Bronchial epithelial cell (primary cell): ENCODE results near the gene STING1. TPM values are rescaled to one million over a fixed set of nuclear protein-coding genes. Genes with fewer than 3 reads are reported as not detected.

Source experiments
- DNase-seq: peaks from one replicate; pipeline ENCODE4 v3.0.0-alpha.2; 2010; ENCODE audit warnings: low read depth
- FAIRE-seq: peaks from 2 replicates; lab custom pipeline; 2011; peaks lifted over from hg19 to GRCh38; lab: Jason Lieb, UNC
- H3K27me3 ChIP-seq: 2 replicates; pipeline ENCODE4 v1.5.1; 2011; ENCODE audit warnings: low read length; ENCODE audit not compliant: control insufficient read depth, insufficient read depth
- H3K36me3 ChIP-seq: 2 replicates; pipeline ENCODE4 v1.5.1; 2011; ENCODE audit warnings: low read length; ENCODE audit not compliant: control insufficient read depth, insufficient read depth
- H3K4me3 ChIP-seq: 2 replicates; pipeline ENCODE4 v1.5.1; 2011; ENCODE audit warnings: mild to moderate bottlenecking, low read depth, low read length, control low read depth
- total RNA-seq: library from RNA; depleted of rRNA; stranded (reverse); fragments of >200 nt; gene quantifications from 2 replicates; pipeline ENCODE4 v1.2.1, GENCODE V29; 2014
- TF ChIP-seq, protein P1 (sequence below): IDR thresholded peaks from 2 replicates; pipeline ENCODE4 v1.5.1; 2011; ENCODE audit warnings: mild to moderate bottlenecking, moderate library complexity, low read length, control low read depth, inconsistent platforms; ENCODE audit not compliant: insufficient read depth, severe bottlenecking

Gene STING1
- total RNA-seq, 1 donor from 2014 or later: 2.9 TPM

DNA sequence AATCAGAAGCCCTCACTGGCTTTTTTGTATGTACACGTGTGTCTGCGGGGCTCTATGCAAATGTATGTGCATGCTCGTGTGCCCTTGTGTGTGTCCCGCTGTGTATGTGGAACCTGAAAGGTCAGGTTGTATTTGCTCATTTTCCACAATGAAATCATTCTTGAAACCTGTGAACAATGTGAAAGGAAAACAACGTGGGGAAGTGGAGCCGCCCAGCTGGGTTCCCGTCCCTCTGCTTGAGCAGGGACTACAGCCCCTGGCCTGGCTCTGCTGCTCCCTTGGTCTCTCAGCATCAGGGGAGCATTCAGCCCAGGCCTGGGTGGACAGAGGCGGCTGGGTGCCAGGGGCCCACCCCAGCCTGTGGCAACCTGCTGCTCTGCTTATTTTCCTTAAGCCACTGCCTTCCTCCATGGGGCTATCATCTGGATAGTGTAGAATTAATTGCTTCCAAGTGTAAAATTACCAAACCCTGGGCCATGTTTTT, 23.1 kb downstream of the STING1 start:
- peak; percentile 41 for DNase-seq
- TF ChIP-seq, protein P1, sequence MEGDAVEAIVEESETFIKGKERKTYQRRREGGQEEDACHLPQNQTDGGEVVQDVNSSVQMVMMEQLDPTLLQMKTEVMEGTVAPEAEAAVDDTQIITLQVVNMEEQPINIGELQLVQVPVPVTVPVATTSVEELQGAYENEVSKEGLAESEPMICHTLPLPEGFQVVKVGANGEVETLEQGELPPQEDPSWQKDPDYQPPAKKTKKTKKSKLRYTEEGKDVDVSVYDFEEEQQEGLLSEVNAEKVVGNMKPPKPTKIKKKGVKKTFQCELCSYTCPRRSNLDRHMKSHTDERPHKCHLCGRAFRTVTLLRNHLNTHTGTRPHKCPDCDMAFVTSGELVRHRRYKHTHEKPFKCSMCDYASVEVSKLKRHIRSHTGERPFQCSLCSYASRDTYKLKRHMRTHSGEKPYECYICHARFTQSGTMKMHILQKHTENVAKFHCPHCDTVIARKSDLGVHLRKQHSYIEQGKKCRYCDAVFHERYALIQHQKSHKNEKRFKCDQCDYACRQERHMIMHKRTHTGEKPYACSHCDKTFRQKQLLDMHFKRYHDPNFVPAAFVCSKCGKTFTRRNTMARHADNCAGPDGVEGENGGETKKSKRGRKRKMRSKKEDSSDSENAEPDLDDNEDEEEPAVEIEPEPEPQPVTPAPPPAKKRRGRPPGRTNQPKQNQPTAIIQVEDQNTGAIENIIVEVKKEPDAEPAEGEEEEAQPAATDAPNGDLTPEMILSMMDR: no peak
- FAIRE-seq: no peak
- Histone ChIP-seq H3K4me3 (no peak overlapping the region), H3K27me3 (no peaks in the 10 kb centered on the region), H3K36me3 (no peaks in the 10 kb centered on the region)

DNA sequence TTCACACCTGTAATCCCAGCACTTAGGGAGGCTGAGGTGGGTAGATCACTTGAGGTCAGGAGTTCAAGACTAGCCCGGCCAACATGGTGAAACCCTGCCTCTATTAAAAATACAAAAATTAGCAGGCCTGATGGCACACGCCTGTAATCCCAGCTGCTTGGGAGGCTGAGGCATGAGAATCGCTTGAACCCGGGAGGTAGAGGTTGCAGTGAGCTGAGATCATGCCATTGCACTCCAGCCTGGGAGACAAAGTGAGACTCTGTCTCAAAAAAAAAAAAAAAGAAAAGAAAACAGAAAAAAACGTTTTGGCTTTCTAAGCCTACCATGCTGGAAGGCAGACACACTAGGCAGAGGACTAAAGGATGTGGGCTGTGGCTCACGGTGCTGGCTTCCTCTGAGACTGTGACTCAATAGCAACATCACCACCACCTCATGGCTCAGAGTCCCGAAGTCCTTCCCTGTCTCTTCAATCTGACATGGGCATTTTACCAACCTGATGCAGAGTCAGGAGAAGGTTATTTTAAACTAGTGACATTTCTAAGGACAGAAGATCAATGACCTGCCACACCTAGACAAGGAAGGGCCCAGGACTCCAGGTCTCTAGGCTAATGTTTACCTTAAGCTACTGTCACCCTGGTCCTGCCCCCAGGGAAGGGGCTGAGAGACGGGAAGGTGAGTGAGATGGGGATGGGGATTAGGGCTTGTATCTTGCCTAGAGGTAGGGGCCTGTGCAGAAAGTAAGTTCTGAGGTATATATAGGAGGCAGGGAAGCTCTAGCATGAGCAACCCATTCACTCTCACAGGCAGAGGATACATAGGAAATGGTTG, 23.8 kb downstream of the STING1 start:
- Histone ChIP-seq H3K27me3 (no peaks in the 10 kb centered on the region), H3K4me3 (no peak overlapping the region), H3K36me3 (no peaks in the 10 kb centered on the region)
- TF ChIP-seq, protein P1: no peak
- no peak for FAIRE-seq
- peak; percentile 89 for DNase-seq

DNA sequence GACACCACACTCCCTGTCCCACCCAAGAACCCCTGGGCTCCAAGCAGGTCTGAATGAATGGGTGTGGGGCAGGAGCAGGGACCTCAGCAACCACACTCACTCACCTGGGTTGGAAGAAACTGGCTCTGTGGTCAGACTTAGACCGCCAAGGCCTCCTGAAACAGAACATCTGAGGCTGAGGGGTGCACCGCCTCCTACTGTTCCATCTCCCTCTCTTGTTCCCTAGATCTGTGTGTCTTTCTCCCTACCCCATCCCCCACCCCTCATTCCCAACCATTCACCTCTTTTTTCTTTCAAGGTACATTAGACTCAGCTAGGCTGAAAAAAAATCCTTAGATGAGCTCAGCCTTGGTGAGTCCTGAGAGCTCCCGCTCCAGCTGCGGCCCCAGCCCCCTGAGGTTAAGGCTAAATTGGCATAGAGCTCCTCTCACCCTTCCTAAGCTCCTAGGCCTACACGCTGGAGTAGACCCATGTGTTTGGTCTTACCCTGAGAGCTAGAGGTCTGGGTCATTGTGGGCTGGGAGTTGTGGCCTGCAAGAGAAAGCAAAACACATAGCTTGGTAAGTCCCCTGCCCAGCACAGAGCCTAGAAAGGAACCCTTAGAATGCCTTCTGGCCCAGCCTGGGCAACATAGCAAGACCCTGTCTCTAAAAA, 24.8 kb downstream of the STING1 start:
- TF ChIP-seq, protein P1: no peak
- DNase-seq (no peak), FAIRE-seq (no peak)
- Histone ChIP-seq H3K27me3 (no peaks in the 10 kb centered on the region), H3K36me3 (no peaks in the 10 kb centered on the region), H3K4me3 (no peak overlapping the region)

DNA sequence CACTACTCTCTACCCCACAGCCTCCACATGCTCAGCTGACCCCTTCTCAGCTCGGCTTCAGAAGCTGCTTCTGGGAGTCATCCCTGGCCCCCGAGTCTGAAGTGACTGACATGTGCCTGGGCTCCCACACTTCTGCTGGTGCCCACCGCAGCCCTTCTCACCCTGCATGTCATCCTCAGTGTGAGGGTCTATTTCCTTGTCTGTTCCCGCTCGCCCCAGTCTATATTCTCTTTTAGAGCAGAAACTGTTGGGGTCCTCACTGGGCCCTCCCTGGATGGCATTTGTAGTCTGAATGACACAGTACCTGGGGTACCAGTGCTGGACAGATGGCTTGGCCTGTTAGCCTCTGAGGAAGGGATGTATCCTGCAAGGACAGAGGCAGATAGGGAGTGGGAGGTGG, 25.3 kb downstream of the STING1 start:
- no peak overlapping the region for H3K4me3 ChIP-seq
- H3K27me3 ChIP-seq: no peaks in the 10 kb centered on the region
- DNase-seq: no peak
- FAIRE-seq: no peak
- TF ChIP-seq, protein P1: no peak
- no peaks in the 10 kb centered on the region for H3K36me3 ChIP-seq

DNA sequence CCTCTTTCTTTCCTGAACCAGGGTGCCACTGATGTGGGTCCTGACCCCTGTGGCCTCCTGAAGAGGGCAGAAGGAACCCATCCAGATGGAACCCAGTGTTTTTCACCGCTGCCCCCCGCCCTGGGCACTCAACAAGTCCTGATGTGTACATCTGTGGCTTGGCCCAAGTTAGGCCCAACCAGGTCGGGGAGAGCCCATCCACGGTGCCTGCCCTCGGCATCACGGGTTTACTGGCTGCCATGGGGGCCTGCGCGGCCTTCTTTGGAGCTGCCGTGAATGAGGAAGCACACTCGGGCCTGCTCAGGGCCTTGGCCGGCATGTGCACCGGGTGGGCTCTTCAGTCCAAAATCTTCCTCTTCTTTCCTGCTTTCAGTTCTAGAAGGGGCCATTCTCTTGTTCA, 25.8 kb downstream of the STING1 start:
- no peaks in the 10 kb centered on the region for H3K27me3 ChIP-seq
- DNase-seq (no peak), FAIRE-seq (no peak)
- H3K4me3 ChIP-seq: no peak overlapping the region
- H3K36me3 ChIP-seq: no peaks in the 10 kb centered on the region
- TF ChIP-seq, protein P1: no peak
